H1 (cell line): Measurements from ENCODE around the gene CAPN13. TPM values are rescaled to one million over a fixed set of nuclear protein-coding genes. Genes with fewer than 3 reads are reported as not detected.

Experiments
- CTCF ChIA-PET: fragments of 300-600 bp; sonication (Branson Sonifier 250); formaldehyde crosslinking; loops from one replicate; lab custom pipeline; 2021; ENCODE audit not compliant: partially characterized antibody; lab: Charles Lee
- POLR2A ChIA-PET: fragments of 300-600 bp; sonication (Branson Sonifier 250); formaldehyde crosslinking; loops from one replicate; lab custom pipeline; 2021; ENCODE audit warnings: inconsistent platforms; ENCODE audit not compliant: partially characterized antibody; lab: Charles Lee
- DNase-seq, 2 experiments: peaks; one replicate each; pipeline versions ENCODE4 v3.0.0 to v3.0.0-alpha.2; 2010 to 2022; ENCODE audit warnings: low spot score in 2 of 2, low read depth in 1 of 2, mixed read lengths in 1 of 2
- FAIRE-seq: peaks from 2 replicates; lab custom pipeline; 2011; peaks lifted over from hg19 to GRCh38; lab: Jason Lieb, UNC
- H2AFZ ChIP-seq: 2 replicates; pipeline ENCODE4 v1.8.1; 2012; ENCODE audit warnings: low read length, inconsistent platforms
- H2AK5ac ChIP-seq: 2 replicates; pipeline ENCODE4 v1.6.1; 2013; ENCODE audit warnings: low read depth, low read length
- H2BK120ac ChIP-seq: replicated peaks from 2 replicates; pipeline ENCODE3; 2013; ENCODE audit warnings: low read depth, low read length, inconsistent platforms
- H2BK12ac ChIP-seq: 2 replicates; pipeline ENCODE4 v1.6.1; 2013; ENCODE audit warnings: low read depth, low read length
- H2BK15ac ChIP-seq: 2 replicates; pipeline ENCODE4 v1.6.1; 2013; ENCODE audit warnings: low read length
- H2BK20ac ChIP-seq: 2 replicates; pipeline ENCODE4 v1.6.1; 2013; ENCODE audit warnings: low read length
- H2BK5ac ChIP-seq: 2 replicates; pipeline ENCODE4 v1.6.1; 2013; ENCODE audit warnings: low read depth, low read length
- H3K14ac ChIP-seq: 2 replicates; pipeline ENCODE4 v1.6.1; 2013; ENCODE audit warnings: inconsistent platforms; ENCODE audit not compliant: insufficient read length
- H3K18ac ChIP-seq: 2 replicates; pipeline ENCODE4 v1.6.1; 2013; ENCODE audit warnings: low read length; ENCODE audit errors: extremely low read depth
- H3K23ac ChIP-seq: 2 replicates; pipeline ENCODE4 v1.6.1; 2013; ENCODE audit warnings: inconsistent platforms; ENCODE audit not compliant: insufficient read length
- H3K23me2 ChIP-seq: 2 replicates; pipeline ENCODE4 v1.6.1; 2013; ENCODE audit warnings: low read depth, low read length
- H3K27ac ChIP-seq: 2 replicates; pipeline ENCODE4 v1.6.1; 2011; ENCODE audit warnings: low read depth, low read length, inconsistent platforms
- H3K27me3 ChIP-seq, 4 experiments: replicated peaks in 1 of 4; 1 replicate in 1 of 4; 2 replicates in 3 of 4; pipeline versions ENCODE4 v1.6.1 to v1.8.1; 2011 to 2013; ENCODE audit warnings: low read length in 3 of 4, mild to moderate bottlenecking in 3 of 4, inconsistent platforms in 2 of 4, mixed read lengths in 2 of 4, moderate library complexity in 1 of 4; ENCODE audit not compliant: control insufficient read depth in 3 of 4, insufficient read depth in 3 of 4; ENCODE audit errors: extremely low read depth in 1 of 4
- H3K36me3 ChIP-seq, 4 experiments: 2 replicates each; pipeline versions ENCODE4 v1.6.1 to v1.8.1; 2011 to 2013; ENCODE audit warnings: mild to moderate bottlenecking in 4 of 4, low read length in 3 of 4, moderate library complexity in 2 of 4, control low read depth in 1 of 4, inconsistent platforms in 1 of 4; ENCODE audit not compliant: insufficient read depth in 4 of 4, control insufficient read depth in 2 of 4
- H3K4ac ChIP-seq: replicated peaks from 2 replicates; pipeline ENCODE3; 2013; ENCODE audit warnings: low read length, low read depth, mixed read lengths, inconsistent platforms; ENCODE audit not compliant: insufficient read length
- H3K4me1 ChIP-seq, 4 experiments: replicated peaks in 1 of 4; 1 replicate in 1 of 4; 2 replicates in 3 of 4; pipeline versions ENCODE4 v1.6.1 to v1.8.1; 2011 to 2013; ENCODE audit warnings: low read length in 3 of 4, inconsistent platforms in 2 of 4, mixed read lengths in 1 of 4; ENCODE audit not compliant: insufficient read depth in 4 of 4, control insufficient read depth in 3 of 4
- H3K4me2 ChIP-seq, 2 experiments: 2 replicates each; pipeline versions ENCODE4 v1.6.1 to v1.8.1; 2011 to 2013; ENCODE audit warnings: low read depth in 2 of 2, low read length in 2 of 2, control low read depth in 1 of 2, inconsistent platforms in 1 of 2, mild to moderate bottlenecking in 1 of 2; ENCODE audit not compliant: insufficient read depth in 1 of 2
- H3K4me3 ChIP-seq, 4 experiments: fragments of 200-600, 300-600 bp in 1 of 4; sonication (generic), shearing (Covaris generic), sonication (Bioruptor Twin) in 1 of 4; 2 replicates each; pipeline versions ENCODE4 v1.5.1 to v1.8.1; 2011 to 2016; ENCODE audit warnings: low read length in 4 of 4, low read depth in 3 of 4, control low read depth in 2 of 4, inconsistent platforms in 2 of 4, mild to moderate bottlenecking in 2 of 4, mixed read lengths in 1 of 4, moderate library complexity in 1 of 4; ENCODE audit not compliant: insufficient read depth in 2 of 4; ENCODE audit errors: extremely low read depth in 1 of 4
- H3K56ac ChIP-seq: replicated peaks from 2 replicates; pipeline ENCODE3; 2013; ENCODE audit warnings: low read depth, mild to moderate bottlenecking, mixed read lengths, low read length, inconsistent platforms; ENCODE audit not compliant: insufficient read length
- H3K79me1 ChIP-seq: 2 replicates; pipeline ENCODE4 v1.6.1; 2013; ENCODE audit warnings: low read depth, low read length, control low read depth
- H3K79me2 ChIP-seq, 2 experiments: 2 replicates each; pipeline versions ENCODE4 v1.6.1 to v1.8.1; 2012 to 2013; ENCODE audit warnings: low read length in 2 of 2, mild to moderate bottlenecking in 2 of 2, inconsistent platforms in 1 of 2; ENCODE audit not compliant: insufficient read depth in 2 of 2, control insufficient read depth in 1 of 2
- H3K9ac ChIP-seq, 4 experiments: replicated peaks in 1 of 4; 1 replicate in 1 of 4; 2 replicates in 3 of 4; pipeline versions ENCODE4 v1.6.1 to v1.8.1; 2011 to 2013; ENCODE audit warnings: low read depth in 3 of 4, low read length in 3 of 4, control low read depth in 2 of 4, mild to moderate bottlenecking in 2 of 4, moderate library complexity in 2 of 4, inconsistent platforms in 1 of 4; ENCODE audit errors: extremely low read depth in 1 of 4
- H3K9me3 ChIP-seq, 2 experiments: 2 replicates each; pipeline versions ENCODE4 v1.6.1 to v1.8.1; 2012 to 2013; ENCODE audit warnings: mild to moderate bottlenecking in 2 of 2, moderate library complexity in 2 of 2, control low read depth in 1 of 2, inconsistent platforms in 1 of 2, low read depth in 1 of 2, low read length in 1 of 2, mixed read lengths in 1 of 2; ENCODE audit not compliant: insufficient read depth in 2 of 2
- H4K20me1 ChIP-seq, 2 experiments: replicated peaks in 1 of 2; 2 replicates each; pipeline versions ENCODE3 to v1.8.1; 2011 to 2013; ENCODE audit warnings: inconsistent platforms in 2 of 2, low read length in 2 of 2, mild to moderate bottlenecking in 1 of 2; ENCODE audit not compliant: insufficient read depth in 2 of 2, control insufficient read depth in 1 of 2
- H4K5ac ChIP-seq: 2 replicates; pipeline ENCODE4 v1.6.1; 2013; ENCODE audit warnings: low read length, low read depth, mixed read lengths, inconsistent platforms; ENCODE audit not compliant: insufficient read length
- H4K8ac ChIP-seq: 2 replicates; pipeline ENCODE4 v1.8.0; 2013; ENCODE audit warnings: mild to moderate bottlenecking, moderate library complexity, low read length, inconsistent platforms; ENCODE audit not compliant: insufficient read depth; ENCODE audit errors: extremely low read depth
- H4K91ac ChIP-seq: replicated peaks from 2 replicates; pipeline ENCODE3; 2013; ENCODE audit warnings: low read length, mixed read lengths, inconsistent platforms; ENCODE audit not compliant: insufficient read length
- CHD2 ChIP-seq: IDR thresholded peaks from 2 replicates; pipeline ENCODE4 v1.6.1; 2012; ENCODE audit warnings: low read length, improper control_type of control experiment
- JUND ChIP-seq: IDR thresholded peaks from 2 replicates; pipeline ENCODE4 v1.6.1; 2011; ENCODE audit warnings: mild to moderate bottlenecking, improper control_type of control experiment, low read length
- KDM5A ChIP-seq: fragments of 200-600 bp; IDR thresholded peaks from 2 replicates; pipeline ENCODE4 v1.7.1; 2012; ENCODE audit warnings: mild to moderate bottlenecking, low read length, inconsistent platforms, mixed read lengths
- TBP ChIP-seq: IDR thresholded peaks from 2 replicates; pipeline ENCODE4 v1.6.1; 2011; ENCODE audit warnings: low read depth, low read length, improper control_type of control experiment
- whole genome bisulfite sequencing, 2 experiments: shearing (Covaris generic) in 1 of 2; methylation state at CpG; one replicate each; pipeline versions ENCODE4 v1.1.6 to v1.1.7; 2013 to 2015; ENCODE audit warnings: low lambda C conversion rate in 2 of 2, mixed read lengths in 2 of 2, inconsistent platforms in 1 of 2, low coverage in 1 of 2, missing lambda C conversion rate in 1 of 2; ENCODE audit not compliant: insufficient replicate concordance in 2 of 2, insufficient coverage in 1 of 2, insufficient read length in 1 of 2; ENCODE audit errors: extremely low coverage in 1 of 2, missing lambda C conversion rate in 1 of 2; 5-methylcytosine and 5-hydroxymethylcytosine counted together
- polyA plus RNA-seq, 7 experiments: library from polyadenylated mRNA; depleted of rRNA in 3 of 7; stranded (reverse) in 5 of 7; unstranded in 2 of 7; fragments of >200 nt in 5 of 7; fragments of 200-250 nt in 2 of 7; gene quantifications; 1 replicate in 5 of 7; 2 replicates in 1 of 7; 4 replicates in 1 of 7; pipeline versions ENCODE4 v1.2.1 to v1.2.3, GENCODE V29; 2011 to 2013; ENCODE audit warnings: missing spikeins in 2 of 7, mixed read lengths in 2 of 7
- total RNA-seq: library from RNA; stranded (reverse); fragmentation: NEBNext Ultra II Directional; extraction: Animal tissue kit (Norgen Biotek cat#: 25700); gene quantifications from 2 replicates; pipeline ENCODE4 v1.2.1, GENCODE V29; 2021

The CAPN13 gene
- total and polyA plus RNA-seq, 2 of the 8 experiments (the other 6 are each of a cell fraction or from before 2014, with no cell fraction given) = 2.4 TPM

DNA sequence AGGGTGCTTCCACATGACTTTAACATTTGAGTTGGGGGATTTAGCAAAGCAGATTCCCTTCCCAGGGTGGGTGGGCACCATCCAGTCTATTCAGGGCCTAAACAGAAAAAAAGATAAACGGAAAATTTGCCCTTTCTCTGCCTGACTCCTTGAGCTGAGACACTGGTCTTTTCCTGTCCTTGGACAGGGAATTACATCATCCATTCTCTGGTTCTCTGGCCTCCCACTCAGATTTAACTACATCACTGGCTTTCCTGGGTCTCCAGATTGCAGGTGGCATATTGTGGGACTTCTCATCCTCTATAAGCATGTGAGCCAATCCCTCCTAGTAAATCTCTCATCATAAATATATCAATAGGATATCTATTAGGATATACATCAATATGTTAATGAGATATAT is 25.8 kb downstream of the CAPN13 start:
- Histone ChIP-seq H3K14ac (no peak overlapping the region), H4K91ac (no peak overlapping the region), H2BK20ac (no peak overlapping the region), H3K4me2 (no peak overlapping the region), H3K4me1 (0 out of 7 replicates have a peak, but pooled peaks cover 0 to 2% (median 0%) of the 10 kb centered on the region in 4 experiments), H2BK120ac (no peak overlapping the region), H3K23me2 (no peaks in the 10 kb centered on the region), H3K23ac (no peak overlapping the region), H3K4ac (no peak overlapping the region), H3K36me3 (no peaks in the 10 kb centered on the region), H3K18ac (no peak overlapping the region), H3K56ac (no peak overlapping the region), H3K4me3 (no peak overlapping the region), H2BK5ac (no peak overlapping the region), H4K5ac (no peak overlapping the region), H4K20me1 (no peaks in the 10 kb centered on the region), H3K9ac (no peak overlapping the region), H2BK12ac (no peak overlapping the region), H3K79me1 (no peaks in the 10 kb centered on the region), H4K8ac (no peak overlapping the region), H3K27me3 (no peaks in the 10 kb centered on the region), H2AFZ (no peak overlapping the region), H3K79me2 (no peaks in the 10 kb centered on the region), H2AK5ac (no peak overlapping the region), H2BK15ac (no peak overlapping the region), H3K27ac (no peak overlapping the region), H3K9me3 (no peaks in the 10 kb centered on the region)
- peak in 1 of 2 experiments; percentile 1 for DNase-seq
- ChIA-PET POLR2A (interaction anchor here (1.4 kb wide), 1 partner anchor 11 kb away, joined by 3 read pairs; no protein-coding TSS in a partner anchor), CTCF (interaction anchor here (0.5 to 2.1 kb wide), 2 partner anchors 9 to 21 kb away, joined by 4 to 7 read pairs; no protein-coding TSS in a partner anchor)
- TF ChIP-seq KDM5A = no peak
- TF ChIP-seq CHD2 = no peak
- TF ChIP-seq JUND = no peak
- TF ChIP-seq TBP = no peak
- 88% methylated on average over 1 of the region's 1 CpG; no CpG with 5 or more reads in 1 of the 2 experiments for WGBS, 2 experiments
- no peak for FAIRE-seq
